Spleen (tissue), 11 donors: ENCODE measurements around the gene CACNA1H. TPM values are rescaled to one million over a fixed set of nuclear protein-coding genes. Genes with fewer than 3 reads are reported as not detected.

ENCODE experiments used
- DNase-seq: peaks from one replicate; pipeline ENCODE4 v3.0.0-alpha.2; 2020
- H3K27ac ChIP-seq, 8 donors: fragments of 200-600 bp; sonication (generic) in 7 of 8; 1 replicate in 4 of 8; 2 replicates in 4 of 8; pipeline versions ENCODE4 v1.5.0 to v1.8.0; 2016 to 2021; ENCODE audit warnings: inconsistent platforms in 4 of 8, mild to moderate bottlenecking in 4 of 8, moderate library complexity in 1 of 8
- H3K27me3 ChIP-seq, 7 donors: fragments of 200-600 bp; sonication (generic) in 6 of 7; replicated peaks in 1 of 7; 1 replicate in 4 of 7; 2 replicates in 3 of 7; pipeline versions ENCODE4 v1.5.0 to v1.8.0; 2016 to 2021; ENCODE audit warnings: inconsistent platforms in 3 of 7, mild to moderate bottlenecking in 1 of 7
- H3K36me3 ChIP-seq, 6 donors: fragments of 200-600 bp; sonication (generic) in 5 of 6; 1 replicate in 4 of 6; 2 replicates in 2 of 6; pipeline versions ENCODE4 v1.5.0 to v1.8.0; 2016 to 2021; ENCODE audit warnings: inconsistent platforms in 2 of 6
- H3K4me1 ChIP-seq, 6 donors: fragments of 200-600 bp; sonication (generic) in 5 of 6; 1 replicate in 3 of 6; 2 replicates in 3 of 6; pipeline versions ENCODE4 v1.5.0 to v1.8.0; 2016 to 2021; ENCODE audit warnings: inconsistent platforms in 3 of 6
- H3K4me3 ChIP-seq, 8 donors: fragments of 200-600 bp; sonication (generic) in 7 of 8; 1 replicate in 4 of 8; 2 replicates in 4 of 8; pipeline versions ENCODE4 v1.5.0 to v1.8.0; 2016 to 2021; ENCODE audit warnings: inconsistent platforms in 4 of 8, mild to moderate bottlenecking in 4 of 8, moderate library complexity in 2 of 8
- H3K9me3 ChIP-seq, 8 donors: fragments of 200-600 bp; sonication (generic) in 7 of 8; 1 replicate in 4 of 8; 2 replicates in 4 of 8; pipeline versions ENCODE4 v1.5.0 to v1.8.0; 2016 to 2021; ENCODE audit warnings: inconsistent platforms in 4 of 8
- CTCF ChIP-seq, 11 experiments: fragments of 200-600 bp in 7 of 11; fragments of 450-650 bp in 4 of 11; sonication (generic) in 4 of 11; IDR thresholded peaks in 8 of 11; conservative IDR thresholded peaks in 3 of 11; 1 replicate in 7 of 11; 2 replicates in 4 of 11; pipeline versions ENCODE4 v1.4.0 to v1.8.0; 2016 to 2021; ENCODE audit warnings: antibody characterized with exemption in 11 of 11, inconsistent platforms in 4 of 11, mild to moderate bottlenecking in 1 of 11
- POLR2A ChIP-seq, 3 donors: fragments of 450-650 bp; IDR thresholded peaks; one replicate each; pipeline ENCODE4 v1.5.1; 2017; ENCODE audit warnings: antibody characterized with exemption in 3 of 3, mild to moderate bottlenecking in 1 of 3
- POLR2AphosphoS5 ChIP-seq, 3 donors: sonication (generic); formaldehyde crosslinking; IDR thresholded peaks; one replicate each; pipeline ENCODE4 v1.5.1; 2017; ENCODE audit warnings: antibody characterized with exemption in 3 of 3
- WGBS, 5 donors: extraction: QIAGEN DNeasy Blood & Tissue Kit in 3 of 5; methylation state at CpG; one replicate each; pipeline versions ENCODE4 v1.1.5 to v1.1.7; 2013 to 2018; 5-methylcytosine and 5-hydroxymethylcytosine counted together
- intact Hi-C: fragments of 100-400 bp; cut with DNase I; formaldehyde crosslinking; loops from one replicate; pipeline ENCODE4 v1.15.0; 2023; ENCODE audit warnings: low total_unique reads
- polyA plus RNA-seq, 3 donors: library from polyadenylated mRNA; stranded (reverse); fragments of 200-250 nt; gene quantifications; one replicate each; pipeline ENCODE4 v1.2.1, GENCODE V29; 2013
- total RNA-seq, 7 donors: library from RNA; depleted of rRNA in 3 of 7; stranded (reverse); fragments of >200 nt in 3 of 7; fragmentation: NEBNext Ultra II Directional in 4 of 7; extraction: Animal tissue kit (Norgen Biotek cat#: 25700) in 4 of 7; gene quantifications; one replicate each; pipeline versions ENCODE4 v1.1.0 to v1.2.1, GENCODE V29; 2016 to 2021
- donor health status: healthy with polysubstance abuse.
- donor health status: DM: no; HTN: no; CAD: no; lungs with moderate emphysema.
- donor health status: DM: no; HTN: no; CAD: no.
- donor health status: Bipolar disorder and iron deficiency.
- donor health status: healthy.
- donor health status: DM: no; HTN: no; CAD: no.
- donor health status: DM: yes; HTN: yes; CAD: no.

The CACNA1H gene
- total and polyA plus RNA-seq, 10 donors, result 0.33 to 2.1 (median 0.70) TPM

- H3K27ac ChIP-seq, result no peak overlapping the region
- peaks cover 10 to 96% (median 87%) of the 10 kb centered on the region in 7 donors for H3K27me3 ChIP-seq
- H3K9me3 ChIP-seq, result no peaks in the 10 kb centered on the region
- no peak overlapping the region for H3K4me3 ChIP-seq
- 83 to 88% (median 85%) methylated on average over 36 to 40 of the region's 40 CpGs for WGBS, 5 donors
- TF ChIP-seq POLR2AphosphoS5 (IDR thresholded peaks at IDR 0.05) (no peak), CTCF (IDR thresholded peaks at IDR 0.05 in 8 of 11, conservative IDR thresholded peaks at IDR 0.05 in 3 of 11) (no peak), POLR2A (IDR thresholded peaks at IDR 0.05) (no peak)
- H3K4me1 ChIP-seq, result peaks cover 0 to 40% (median 19%) of the 10 kb centered on the region in 6 donors
- intact Hi-C loops, result no loop called here
- H3K36me3 ChIP-seq, result no peaks in the 10 kb centered on the region
- no peak for DNase-seq
Observed at GRCh38 chr16:1157639-1158455, 4.9 kb downstream of the CACNA1H start.

GRCh38 chr16:1158456-1159324 is 5.8 kb downstream of the CACNA1H start:
- intact Hi-C loops, result no loop called here
- Histone ChIP-seq H3K36me3 (no peaks in the 10 kb centered on the region), H3K27me3 (peaks cover 8 to 100% (median 89%) of the 10 kb centered on the region in 7 donors), H3K9me3 (no peaks in the 10 kb centered on the region), H3K27ac (no peak overlapping the region), H3K4me1 (peaks cover 0 to 35% (median 16%) of the 10 kb centered on the region in 6 donors), H3K4me3 (no peak overlapping the region)
- TF ChIP-seq CTCF (IDR thresholded peaks at IDR 0.05 in 8 of 11, conservative IDR thresholded peaks at IDR 0.05 in 3 of 11), result no peak
- no peak for TF ChIP-seq POLR2A (IDR thresholded peaks at IDR 0.05)
- TF ChIP-seq POLR2AphosphoS5 (IDR thresholded peaks at IDR 0.05), result no peak
- WGBS, 5 donors, result 42 to 75% (median 47%) methylated on average over 16 to 65 of the region's 65 CpGs
- DNase-seq, result no peak

- TF ChIP-seq CTCF (IDR thresholded peaks at IDR 0.05 in 8 of 11, conservative IDR thresholded peaks at IDR 0.05 in 3 of 11) (no peak), POLR2AphosphoS5 (IDR thresholded peaks at IDR 0.05) (no peak), POLR2A (IDR thresholded peaks at IDR 0.05) (no peak)
- H3K36me3 ChIP-seq, result no peaks in the 10 kb centered on the region
- peak overlapping the region in 1 of 8 donors; percentile 1 for H3K4me3 ChIP-seq
- no peaks in the 10 kb centered on the region for H3K9me3 ChIP-seq
- WGBS, 5 donors, result 49 to 68% (median 60%) methylated on average over 27 to 28 of the region's 28 CpGs
- intact Hi-C loops, result no loop called here
- no peak for DNase-seq
- peaks cover 0 to 28% (median 8%) of the 10 kb centered on the region in 6 donors for H3K4me1 ChIP-seq
- peaks cover 4 to 100% (median 81%) of the 10 kb centered on the region in 7 donors for H3K27me3 ChIP-seq
- no peak overlapping the region for H3K27ac ChIP-seq
Observed at GRCh38 chr16:1159325-1159972, 6.5 kb downstream of the CACNA1H start.
